GM10266 (cell line): ENCODE results near the gene RREB1.

ENCODE experiments used
- DNase-seq: peaks from one replicate; pipeline ENCODE4 v3.0.0; 2012; ENCODE audit errors: extremely low spot score
- CTCF ChIP-seq: IDR thresholded peaks from 2 replicates; pipeline ENCODE4 v1.5.1; 2012; ENCODE audit warnings: mild to moderate bottlenecking, low read depth; ENCODE audit not compliant: control insufficient read depth, insufficient read depth; ENCODE audit errors: missing control alignments

The RREB1 gene

GRCh38 chr6:7185561-7185960 is 77.8 kb downstream of the RREB1 start:
- TF ChIP-seq CTCF, result no peak
- DNase-seq, result no peak

GRCh38 chr6:7188492-7188891 is 80.7 kb downstream of the RREB1 start:
- peak; percentile 57 for DNase-seq
- no peak for TF ChIP-seq CTCF

- no peak for TF ChIP-seq CTCF
- DNase-seq, result no peak
Measured at GRCh38 chr6:7189101-7189758, 81.5 kb downstream of the RREB1 start.

- no peak for DNase-seq
- no peak for TF ChIP-seq CTCF
Measured at GRCh38 chr6:7190791-7191190, 83.0 kb downstream of the RREB1 start.

- no peak for TF ChIP-seq CTCF
- DNase-seq, result no peak
Measured at GRCh38 chr6:7193122-7193521, 85.4 kb downstream of the RREB1 start.

GRCh38 chr6:7194657-7195056 is 86.9 kb downstream of the RREB1 start:
- DNase-seq, result no peak
- no peak for TF ChIP-seq CTCF

GRCh38 chr6:7195339-7196018 is 87.7 kb downstream of the RREB1 start:
- no peak for TF ChIP-seq CTCF
- DNase-seq, result no peak
